ENCODE results near the gene SGSM1. TPM values are rescaled to one million over a fixed set of nuclear protein-coding genes. Genes with fewer than 3 reads are reported as not detected.

The SGSM1 gene
- total and polyA plus RNA-seq, 10 of the 15 experiments (the other 5 are each of a cell fraction or from before 2014, with no cell fraction given): not detected

DNA sequence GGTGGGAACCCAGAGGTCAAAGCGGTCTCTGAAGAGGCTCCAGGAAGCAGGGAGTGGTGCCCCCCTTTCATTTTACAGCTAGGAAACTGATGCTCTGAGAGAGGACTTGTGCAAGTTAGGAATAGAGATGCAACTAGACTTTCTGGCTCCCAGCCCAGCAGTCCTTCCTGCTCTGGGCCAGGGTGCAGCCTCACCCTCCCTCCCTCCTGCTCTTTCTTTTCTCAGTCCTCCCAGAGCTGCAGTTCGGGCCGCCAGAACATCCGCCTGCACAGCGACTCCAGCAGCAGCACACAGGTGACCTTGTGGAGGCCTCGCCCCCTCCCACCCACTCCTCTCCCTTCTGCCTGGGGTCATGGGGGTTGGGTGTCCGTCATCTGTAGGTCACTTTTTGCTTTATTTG is 89.0 kb downstream of the SGSM1 start:
- Histone ChIP-seq H4K20me1 (ENCODE audit: control insufficient read depth, insufficient read depth) (no peaks in the 10 kb centered on the region), H3K9ac (ENCODE audit: control insufficient read depth, insufficient read depth, low read length) (no peak overlapping the region), H3K27ac (ENCODE audit: control insufficient read depth, insufficient read depth) (no peak overlapping the region), H3K79me2 (ENCODE audit: control insufficient read depth, insufficient read depth, low read length) (no peaks in the 10 kb centered on the region), H3K4me1 (ENCODE audit: control insufficient read depth, insufficient read depth, low read length) (no peaks in the 10 kb centered on the region), H3K4me3 (no peak overlapping the region), H3K27me3 (replicated peaks in 1 of 2; ENCODE audit: control insufficient read depth in 2 of 2, insufficient read depth in 2 of 2, low read length in 1 of 2) (no peaks in the 10 kb centered on the region; a peak in 1 of 4 replicates), H3K9me3 (replicated peaks; ENCODE audit: control insufficient read depth, insufficient read depth, low read length) (no peaks in the 10 kb centered on the region), H2AFZ (ENCODE audit: control insufficient read depth, low read depth, low read length) (no peak overlapping the region), H3K4me2 (ENCODE audit: control insufficient read depth, insufficient read depth) (no peak overlapping the region), H3K36me3 (ENCODE audit: control insufficient read depth in 2 of 2, insufficient read depth in 2 of 2, low read length in 1 of 2) (no peaks in the 10 kb centered on the region)
- CTCF ChIA-PET: no interaction called here
- no TSS peak for BruUV-seq (replicated peaks)
- no peak for DNase-seq (ENCODE audit: low read depth, low spot score)
- RAD21 ChIA-PET (ENCODE audit: unreplicated experiment): no interaction called here
- SMC1A ChIA-PET (ENCODE audit: uncharacterized antibody, unreplicated experiment): no interaction called here
- WGBS (ENCODE audit: insufficient coverage, insufficient replicate concordance, low lambda C conversion rate, missing lambda C conversion rate): 31% methylated on average over 7 of the region's 7 CpGs
- no peak for FAIRE-seq
- no peak for ATAC-seq
- POLR2A ChIA-PET: no interaction called here
- in situ Hi-C loops (cut with MboI): no loop called here
- TF ChIP-seq ESRRA (IDR thresholded peaks at IDR 0.05; ENCODE audit: low read length): no peak
- TF ChIP-seq CHD2 (IDR thresholded peaks at IDR 0.05; ENCODE audit: borderline replicate concordance, low read depth, low read length): no peak
- TF ChIP-seq ATF7 (IDR thresholded peaks at IDR 0.05; ENCODE audit: low read depth): no peak
- TF ChIP-seq RAD51 (IDR thresholded peaks at IDR 0.05): no peak
- no peak for TF ChIP-seq KAT2A (conservative IDR thresholded peaks at IDR 0.05; ENCODE audit: control insufficient read depth, low read depth, low read length)
- no peak for TF ChIP-seq FOXM1 (IDR thresholded peaks at IDR 0.05; ENCODE audit: low read depth, low read length)
- no peak for TF ChIP-seq ZNF24 (IDR thresholded peaks at IDR 0.05)
- TF ChIP-seq CBX5 (IDR thresholded peaks at IDR 0.05; ENCODE audit: low read depth): no peak
- TF ChIP-seq RCOR1 (conservative IDR thresholded peaks at IDR 0.05; ENCODE audit: low read depth, low read length): no peak
- no peak for TF ChIP-seq MXI1 (IDR thresholded peaks at IDR 0.05; ENCODE audit: low read depth, low read length)
- TF ChIP-seq NR2C2 (IDR thresholded peaks at IDR 0.05; ENCODE audit: borderline replicate concordance, control insufficient read depth, insufficient read length, low read depth): no peak
- no peak for TF ChIP-seq POLR2AphosphoS2 (IDR thresholded peaks at IDR 0.05; ENCODE audit: low read depth, low read length)
- intact Hi-C loops (cut with micrococcal nuclease; ENCODE audit: unreplicated experiment): no loop called here

Measured in GM12878 (cell line).